ENCODE measurements around the gene IL18BP. TPM values are rescaled to one million over a fixed set of nuclear protein-coding genes. Genes with fewer than 3 reads are reported as not detected.
A peak's percentile ranks its signal among the peaks of the same experiment; 100 is the strongest.

IL18BP gene
- total RNA-seq, 2 experiments from 2014 or later = 7.8 to 8.2 TPM

- peaks cover 20% of the 10 kb centered on the region for H3K4me1 Mint-ChIP-seq (ENCODE audit: low read depth)
- intact Hi-C loops (cut with micrococcal nuclease) = no loop called here
- H3K4me3 Mint-ChIP-seq = no peak overlapping the region
Observed at GRCh38 chr11:71998061-71998460, 648 bp upstream of the IL18BP start.

GRCh38 chr11:71999362-71999761 lies 653 bp downstream of the IL18BP start:
- ATAC-seq (peak; percentile 10), DNase-seq (no peak)
- ChIA-PET POLR2A (interaction anchor here (0.7 to 1.6 kb wide), 5 partner anchors 10 to 103 kb away, joined by 3 to 9 read pairs (median 4); no protein-coding TSS in a partner anchor), CTCF (interaction anchor here (1.0 to 1.4 kb wide), 3 partner anchors 21 to 145 kb away, joined by 3 to 10 read pairs (median 3); no protein-coding TSS in a partner anchor)
- H3K27ac Mint-ChIP-seq = peak overlapping the region; percentile 87
- no peaks in the 10 kb centered on the region for H3K9me3 Mint-ChIP-seq
- no peaks in the 10 kb centered on the region for H3K27me3 Mint-ChIP-seq
- peaks cover 20% of the 10 kb centered on the region for H3K4me1 Mint-ChIP-seq (ENCODE audit: low read depth)
- no peak for TF ChIP-seq CTCF (IDR thresholded peaks at IDR 0.05)
- H3K36me3 Mint-ChIP-seq (ENCODE audit: low read depth) = peaks cover 25% of the 10 kb centered on the region
- H3K4me3 Mint-ChIP-seq = peak overlapping the region; percentile 53
- intact Hi-C loops (cut with micrococcal nuclease) = no loop called here

More at GRCh38 chr11:71998061-71998460, 648 bp upstream of the IL18BP start:
- ChIA-PET POLR2A (interaction anchor here (0.6 to 1.3 kb wide), 3 partner anchors 8 to 1859 kb away, joined by 3 read pairs; no protein-coding TSS in a partner anchor), CTCF (interaction anchor here (0.7 to 1.5 kb wide), 4 partner anchors 20 to 146 kb away, joined by 3 to 10 read pairs (median 4); no protein-coding TSS in a partner anchor)
- no peak for TF ChIP-seq CTCF (IDR thresholded peaks at IDR 0.05)
- H3K27me3 Mint-ChIP-seq = no peaks in the 10 kb centered on the region
- peak overlapping the region; percentile 87 for H3K27ac Mint-ChIP-seq
- ATAC-seq (no peak), DNase-seq (no peak)
- no peaks in the 10 kb centered on the region for H3K9me3 Mint-ChIP-seq
- peaks cover 17% of the 10 kb centered on the region for H3K36me3 Mint-ChIP-seq (ENCODE audit: low read depth)

- CTCF ChIA-PET = interaction anchor here (0.8 to 1.0 kb wide), 3 partner anchors 21 to 144 kb away, joined by 3 read pairs; no protein-coding TSS in a partner anchor
- POLR2A ChIA-PET = interaction anchor here (0.7 to 1.6 kb wide), 5 partner anchors 10 to 102 kb away, joined by 3 to 9 read pairs (median 4); no protein-coding TSS in a partner anchor
- Mint-ChIP-seq H3K27me3 (no peaks in the 10 kb centered on the region), H3K4me1 (ENCODE audit: low read depth) (peaks cover 20% of the 10 kb centered on the region), H3K27ac (peak overlapping the region; percentile 87), H3K4me3 (no peak overlapping the region), H3K36me3 (ENCODE audit: low read depth) (peaks cover 28% of the 10 kb centered on the region), H3K9me3 (no peaks in the 10 kb centered on the region)
- ATAC-seq (no peak), DNase-seq (no peak)
- intact Hi-C loops (cut with micrococcal nuclease) = no loop called here
- TF ChIP-seq CTCF (IDR thresholded peaks at IDR 0.05) = no peak
Observed at GRCh38 chr11:71999798-72000197, 1.1 kb downstream of the IL18BP start.

GRCh38 chr11:72000202-72000867 lies 1.6 kb downstream of the IL18BP start:
- no peaks in the 10 kb centered on the region for H3K27me3 Mint-ChIP-seq
- H3K27ac Mint-ChIP-seq = no peak overlapping the region
- no peak for TF ChIP-seq CTCF (IDR thresholded peaks at IDR 0.05)
- ChIA-PET POLR2A (interaction anchor here (0.7 to 1.3 kb wide), 4 partner anchors 9 to 102 kb away, joined by 3 to 7 read pairs (median 4); no protein-coding TSS in a partner anchor), CTCF (interaction anchor here (0.8 to 1.2 kb wide), 3 partner anchors 22 to 144 kb away, joined by 3 to 5 read pairs (median 3); no protein-coding TSS in a partner anchor)
- intact Hi-C loops (cut with micrococcal nuclease) = no loop called here
- H3K4me3 Mint-ChIP-seq = no peak overlapping the region
- ATAC-seq (no peak), DNase-seq (no peak)
- H3K36me3 Mint-ChIP-seq (ENCODE audit: low read depth) = peaks cover 33% of the 10 kb centered on the region
- peaks cover 20% of the 10 kb centered on the region for H3K4me1 Mint-ChIP-seq (ENCODE audit: low read depth)
- H3K9me3 Mint-ChIP-seq = no peaks in the 10 kb centered on the region

- no peaks in the 10 kb centered on the region for H3K27me3 Mint-ChIP-seq
- no peaks in the 10 kb centered on the region for H3K9me3 Mint-ChIP-seq
- ChIA-PET CTCF (interaction anchor here (1.2 kb wide), 1 partner anchor 24 kb away, joined by 5 read pairs; no protein-coding TSS in a partner anchor), POLR2A (interaction anchor here (1.3 kb wide), 1 partner anchor 11 kb away, joined by 4 read pairs; no protein-coding TSS in a partner anchor)
- ATAC-seq (no peak), DNase-seq (no peak)
- H3K4me3 Mint-ChIP-seq = no peak overlapping the region
- intact Hi-C loops (cut with micrococcal nuclease) = no loop called here
- peaks cover 20% of the 10 kb centered on the region for H3K4me1 Mint-ChIP-seq (ENCODE audit: low read depth)
- no peak for TF ChIP-seq CTCF (IDR thresholded peaks at IDR 0.05)
- H3K27ac Mint-ChIP-seq = no peak overlapping the region
- H3K36me3 Mint-ChIP-seq (ENCODE audit: low read depth) = peaks cover 37% of the 10 kb centered on the region
Observed at GRCh38 chr11:72001285-72001684, 2.6 kb downstream of the IL18BP start.

Data from activated CD8-positive, alpha-beta T cell treated with anti-CD3 and anti-CD28 coated beads for 36 hours (primary cell).